ENCODE results near the gene CYP21A2. TPM values are rescaled to one million over a fixed set of nuclear protein-coding genes. Genes with fewer than 3 reads are reported as not detected.
"Not testable (repeated sequence)": the region's sequence is repeated elsewhere in the genome, so short reads cannot be mapped to it uniquely, and the experiment has no call there.

CYP21A2 gene
- total and polyA plus RNA-seq, 2 of the 8 experiments (the other 6 are each of a cell fraction or from before 2014, with no cell fraction given), result 0.22 to 0.23 TPM

DNA sequence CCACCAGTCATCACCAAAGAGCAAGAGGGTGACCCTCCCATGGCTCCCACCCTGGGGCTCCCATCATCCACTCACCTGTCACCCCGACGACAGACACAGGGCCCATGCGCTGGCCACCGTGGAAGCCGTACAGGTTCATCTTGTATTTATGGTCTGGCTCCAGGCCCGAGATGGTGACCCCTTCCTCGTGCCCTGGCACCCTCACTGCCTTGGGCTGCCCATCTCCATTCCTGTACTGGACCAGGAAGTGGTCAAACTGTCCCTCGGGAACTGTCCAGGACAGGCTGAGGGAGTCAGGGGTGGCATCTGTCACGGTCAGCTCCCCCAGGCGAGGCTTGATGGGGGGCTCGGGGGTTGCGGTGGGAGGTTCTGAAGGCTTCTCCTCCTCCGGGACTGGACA, 30.1 kb downstream of the CYP21A2 start:
- POLR2A ChIA-PET (ENCODE audit: partially characterized antibody), result not testable (repeated sequence)

More for the DNA sequence above, 30.1 kb downstream of the CYP21A2 start:
- H3K4me3 ChIP-seq (ENCODE audit: extremely low read depth in 1 of 4, insufficient read depth in 2 of 4, low read depth in 3 of 4, low read length in 4 of 4); H2AK5ac ChIP-seq (ENCODE audit: low read depth, low read length); CTCF ChIA-PET (ENCODE audit: partially characterized antibody); H3K27ac ChIP-seq (ENCODE audit: low read depth, low read length); H3K18ac ChIP-seq (ENCODE audit: extremely low read depth, low read length); H2BK12ac ChIP-seq (ENCODE audit: low read depth, low read length); H3K23me2 ChIP-seq (ENCODE audit: low read depth, low read length); H3K4ac ChIP-seq (replicated peaks; ENCODE audit: insufficient read length, low read depth, low read length); H2BK5ac ChIP-seq (ENCODE audit: low read depth, low read length); H3K56ac ChIP-seq (replicated peaks; ENCODE audit: insufficient read length, low read depth, low read length); H2BK15ac ChIP-seq (ENCODE audit: low read length); H3K14ac ChIP-seq (ENCODE audit: insufficient read length); H3K9ac ChIP-seq (replicated peaks in 1 of 4; ENCODE audit: extremely low read depth in 1 of 4, low read depth in 3 of 4, low read length in 3 of 4); H4K20me1 ChIP-seq (replicated peaks in 1 of 2; ENCODE audit: control insufficient read depth in 1 of 2, insufficient read depth in 2 of 2, low read length in 2 of 2); FAIRE-seq; H2BK20ac ChIP-seq (ENCODE audit: low read length); H3K4me1 ChIP-seq (replicated peaks in 1 of 4; ENCODE audit: control insufficient read depth in 3 of 4, insufficient read depth in 4 of 4, low read length in 3 of 4); H3K9me3 ChIP-seq (ENCODE audit: insufficient read depth in 2 of 2, low read depth in 1 of 2, low read length in 1 of 2); H4K91ac ChIP-seq (replicated peaks; ENCODE audit: insufficient read length, low read length); H3K36me3 ChIP-seq (ENCODE audit: control insufficient read depth in 2 of 4, insufficient read depth in 4 of 4, low read length in 3 of 4); H2AFZ ChIP-seq (ENCODE audit: low read length); H3K79me1 ChIP-seq (ENCODE audit: low read depth, low read length); H4K5ac ChIP-seq (ENCODE audit: insufficient read length, low read depth, low read length); H3K27me3 ChIP-seq (replicated peaks in 1 of 4; ENCODE audit: control insufficient read depth in 3 of 4, extremely low read depth in 1 of 4, insufficient read depth in 3 of 4, low read length in 3 of 4); H3K79me2 ChIP-seq (ENCODE audit: control insufficient read depth in 1 of 2, insufficient read depth in 2 of 2, low read length in 2 of 2); H3K23ac ChIP-seq (ENCODE audit: insufficient read length); H3K4me2 ChIP-seq (ENCODE audit: insufficient read depth in 1 of 2, low read depth in 2 of 2, low read length in 2 of 2); H2BK120ac ChIP-seq (replicated peaks; ENCODE audit: low read depth, low read length); H4K8ac ChIP-seq (ENCODE audit: extremely low read depth, insufficient read depth, low read length); DNase-seq (ENCODE audit: low read depth in 1 of 2, low spot score in 2 of 2): not testable (repeated sequence)
- 93% methylated on average over 13 of the region's 13 CpGs; no CpG with 5 or more reads in 1 of the 2 experiments for WGBS, 2 experiments (ENCODE audit: extremely low coverage in 1 of 2, insufficient coverage in 1 of 2, insufficient read length in 1 of 2, insufficient replicate concordance in 2 of 2, low coverage in 1 of 2, low lambda C conversion rate in 2 of 2, missing lambda C conversion rate in 1 of 2)
